Ishikawa (cell line): ENCODE data around the gene PLIN5.

Source experiments
- CREB1 ChIP-seq: IDR thresholded peaks from 2 replicates; pipeline ENCODE4 v1.6.1; 2012; ENCODE audit warnings: low read depth
- EP300 ChIP-seq: IDR thresholded peaks from 2 replicates; pipeline ENCODE4 v1.6.1; 2012; ENCODE audit warnings: borderline replicate concordance
- FOXM1 ChIP-seq: IDR thresholded peaks from 2 replicates; pipeline ENCODE4 v1.6.1; 2012; ENCODE audit warnings: low read depth, borderline replicate concordance
- NFIC ChIP-seq: IDR thresholded peaks from 2 replicates; pipeline ENCODE4 v1.6.1; 2012
- TEAD4 ChIP-seq: IDR thresholded peaks from 2 replicates; pipeline ENCODE4 v1.6.1; 2012

DNA sequence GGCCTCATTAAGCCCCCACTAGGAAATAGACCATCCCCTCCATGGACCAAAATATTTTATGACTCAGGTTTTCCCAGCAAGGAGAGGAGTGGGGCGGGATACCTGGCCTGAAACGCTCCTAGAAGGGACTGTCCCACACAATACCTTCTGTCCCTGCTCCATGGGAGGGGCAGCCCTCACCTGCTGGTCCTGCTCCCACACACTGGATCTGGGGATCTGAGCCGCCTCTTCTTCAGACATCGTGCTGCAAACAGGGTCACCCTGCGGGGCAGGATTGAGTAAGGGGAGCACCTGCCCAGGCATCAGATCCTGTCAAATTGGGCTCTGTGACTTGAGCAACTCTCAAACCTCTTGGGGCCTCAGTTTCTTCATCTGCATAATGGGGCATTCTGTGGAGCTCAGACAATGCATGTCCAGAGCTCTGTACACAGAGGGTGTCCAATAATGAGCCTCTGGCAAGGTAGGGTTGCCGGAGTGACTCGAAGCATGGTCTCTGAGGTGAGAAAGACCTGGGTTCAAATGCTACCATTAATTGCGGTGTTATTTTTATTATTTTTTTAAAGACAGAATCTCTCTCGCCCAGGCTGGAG is 1.1 kb downstream of the PLIN5 start:
- no peak for TF ChIP-seq CREB1
- no peak for TF ChIP-seq EP300
- TF ChIP-seq FOXM1: no peak
- no peak for TF ChIP-seq TEAD4
- no peak for TF ChIP-seq NFIC
